ENCODE results near the gene COLEC11. TPM values are rescaled to one million over a fixed set of nuclear protein-coding genes. Genes with fewer than 3 reads are reported as not detected.

COLEC11 gene
- total RNA-seq, 1 donor from 2014 or later, result not detected

GRCh38 chr2:3589086-3589485 lies 5.8 kb upstream of the COLEC11 start:
- H3K4me1 Mint-ChIP-seq (ENCODE audit: unreplicated experiment), result peaks cover 18% of the 10 kb centered on the region
- no peaks in the 10 kb centered on the region for H3K36me3 Mint-ChIP-seq (ENCODE audit: unreplicated experiment)
- no peaks in the 10 kb centered on the region for H3K9me3 Mint-ChIP-seq (ENCODE audit: unreplicated experiment)
- no peaks in the 10 kb centered on the region for H3K27me3 Mint-ChIP-seq (ENCODE audit: unreplicated experiment)
- no peak for DNase-seq (ENCODE audit: extremely low spot score, unreplicated experiment)
- TF ChIP-seq CTCF (IDR thresholded peaks at IDR 0.05), result no peak
- H3K4me3 Mint-ChIP-seq (ENCODE audit: unreplicated experiment), result no peak overlapping the region
- H3K27ac Mint-ChIP-seq (ENCODE audit: unreplicated experiment), result no peak overlapping the region

DNA sequence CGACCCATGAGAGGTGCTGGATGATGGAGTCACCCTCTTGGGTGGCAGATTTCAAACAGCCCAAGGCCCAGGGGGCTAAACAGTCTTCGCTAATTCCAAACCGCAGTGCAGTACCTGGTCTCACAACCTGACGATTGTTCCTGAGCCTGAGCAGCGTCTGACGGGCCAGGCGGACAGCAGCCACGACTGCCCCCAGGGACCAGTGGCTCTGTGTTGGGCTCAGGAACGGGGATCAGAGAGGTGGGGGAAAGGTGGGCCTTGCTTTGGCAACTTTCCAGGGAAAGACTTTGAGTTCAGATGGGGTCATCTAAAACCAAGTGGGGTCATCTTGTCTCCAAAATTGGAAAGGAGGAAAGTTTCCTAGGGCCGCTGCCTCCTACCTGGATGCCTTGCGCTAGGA lies 492 bp downstream of the COLEC11 start:
- Mint-ChIP-seq H3K4me1 (ENCODE audit: unreplicated experiment) (no peaks in the 10 kb centered on the region), H3K27me3 (ENCODE audit: unreplicated experiment) (peaks cover 3% of the 10 kb centered on the region), H3K27ac (ENCODE audit: unreplicated experiment) (no peak overlapping the region), H3K4me3 (ENCODE audit: unreplicated experiment) (no peak overlapping the region), H3K9me3 (ENCODE audit: unreplicated experiment) (no peaks in the 10 kb centered on the region), H3K36me3 (ENCODE audit: unreplicated experiment) (no peaks in the 10 kb centered on the region)
- TF ChIP-seq CTCF (IDR thresholded peaks at IDR 0.05), result no peak
- DNase-seq (ENCODE audit: extremely low spot score, unreplicated experiment), result peak; percentile 64

- Mint-ChIP-seq H3K4me1 (ENCODE audit: unreplicated experiment) (no peaks in the 10 kb centered on the region), H3K4me3 (ENCODE audit: unreplicated experiment) (no peak overlapping the region), H3K36me3 (ENCODE audit: unreplicated experiment) (no peaks in the 10 kb centered on the region), H3K9me3 (ENCODE audit: unreplicated experiment) (no peaks in the 10 kb centered on the region), H3K27ac (ENCODE audit: unreplicated experiment) (no peak overlapping the region), H3K27me3 (ENCODE audit: unreplicated experiment) (peaks cover 3% of the 10 kb centered on the region)
- TF ChIP-seq CTCF (IDR thresholded peaks at IDR 0.05), result no peak
- no peak for DNase-seq (ENCODE audit: extremely low spot score, unreplicated experiment)
Observed at GRCh38 chr2:3595985-3596384, 1.1 kb downstream of the COLEC11 start.

GRCh38 chr2:3596901-3597417 lies 2.0 kb downstream of the COLEC11 start:
- no peak for TF ChIP-seq CTCF (IDR thresholded peaks at IDR 0.05)
- H3K9me3 Mint-ChIP-seq (ENCODE audit: unreplicated experiment), result no peaks in the 10 kb centered on the region
- DNase-seq (ENCODE audit: extremely low spot score, unreplicated experiment), result peak; percentile 68

GRCh38 chr2:3597567-3597966 lies 2.7 kb downstream of the COLEC11 start:
- no peaks in the 10 kb centered on the region for H3K9me3 Mint-ChIP-seq (ENCODE audit: unreplicated experiment)
- H3K36me3 Mint-ChIP-seq (ENCODE audit: unreplicated experiment), result no peaks in the 10 kb centered on the region
- H3K4me1 Mint-ChIP-seq (ENCODE audit: unreplicated experiment), result no peaks in the 10 kb centered on the region
- TF ChIP-seq CTCF (IDR thresholded peaks at IDR 0.05), result no peak
- no peak overlapping the region for H3K27ac Mint-ChIP-seq (ENCODE audit: unreplicated experiment)
- H3K4me3 Mint-ChIP-seq (ENCODE audit: unreplicated experiment), result no peak overlapping the region
- DNase-seq (ENCODE audit: extremely low spot score, unreplicated experiment), result no peak
- H3K27me3 Mint-ChIP-seq (ENCODE audit: unreplicated experiment), result peaks cover 3% of the 10 kb centered on the region

More at GRCh38 chr2:3596901-3597417, 2.0 kb downstream of the COLEC11 start:
- Mint-ChIP-seq H3K36me3 (ENCODE audit: unreplicated experiment) (no peaks in the 10 kb centered on the region), H3K4me1 (ENCODE audit: unreplicated experiment) (no peaks in the 10 kb centered on the region), H3K4me3 (ENCODE audit: unreplicated experiment) (no peak overlapping the region), H3K27me3 (ENCODE audit: unreplicated experiment) (peaks cover 3% of the 10 kb centered on the region), H3K27ac (ENCODE audit: unreplicated experiment) (no peak overlapping the region)

All from osteocyte (in vitro differentiated cells).